ENCODE results near the gene NDC80. TPM values are rescaled to one million over a fixed set of nuclear protein-coding genes. Genes with fewer than 3 reads are reported as not detected.
"Not testable (repeated sequence)": the region's sequence is repeated elsewhere in the genome, so short reads cannot be mapped to it uniquely, and the experiment has no call there.

The NDC80 gene
- total RNA-seq, 1 donor from 2014 or later: 35.1 TPM

DNA sequence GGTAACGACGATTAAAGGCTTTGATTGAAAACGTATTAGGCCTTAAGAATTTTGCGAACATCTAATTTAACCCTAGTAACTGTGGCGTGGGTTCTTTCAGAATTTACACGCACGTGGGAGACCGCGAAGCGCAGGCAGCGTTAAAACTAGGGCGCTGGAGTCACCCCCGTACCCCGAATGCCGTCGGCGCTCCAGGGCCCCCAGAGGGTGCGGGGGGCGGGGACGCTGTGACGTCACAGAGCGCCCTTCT, 83.5 kb downstream of the NDC80 start:
- DNase-seq (ENCODE audit: low read depth): no peak
- TF ChIP-seq, protein P1, sequence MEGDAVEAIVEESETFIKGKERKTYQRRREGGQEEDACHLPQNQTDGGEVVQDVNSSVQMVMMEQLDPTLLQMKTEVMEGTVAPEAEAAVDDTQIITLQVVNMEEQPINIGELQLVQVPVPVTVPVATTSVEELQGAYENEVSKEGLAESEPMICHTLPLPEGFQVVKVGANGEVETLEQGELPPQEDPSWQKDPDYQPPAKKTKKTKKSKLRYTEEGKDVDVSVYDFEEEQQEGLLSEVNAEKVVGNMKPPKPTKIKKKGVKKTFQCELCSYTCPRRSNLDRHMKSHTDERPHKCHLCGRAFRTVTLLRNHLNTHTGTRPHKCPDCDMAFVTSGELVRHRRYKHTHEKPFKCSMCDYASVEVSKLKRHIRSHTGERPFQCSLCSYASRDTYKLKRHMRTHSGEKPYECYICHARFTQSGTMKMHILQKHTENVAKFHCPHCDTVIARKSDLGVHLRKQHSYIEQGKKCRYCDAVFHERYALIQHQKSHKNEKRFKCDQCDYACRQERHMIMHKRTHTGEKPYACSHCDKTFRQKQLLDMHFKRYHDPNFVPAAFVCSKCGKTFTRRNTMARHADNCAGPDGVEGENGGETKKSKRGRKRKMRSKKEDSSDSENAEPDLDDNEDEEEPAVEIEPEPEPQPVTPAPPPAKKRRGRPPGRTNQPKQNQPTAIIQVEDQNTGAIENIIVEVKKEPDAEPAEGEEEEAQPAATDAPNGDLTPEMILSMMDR (conservative IDR thresholded peaks at IDR 0.05; ENCODE audit: low read depth, low read length): no peak
- peak overlapping the region; percentile 95 for H3K4me3 ChIP-seq (ENCODE audit: low read depth, low read length)

DNA sequence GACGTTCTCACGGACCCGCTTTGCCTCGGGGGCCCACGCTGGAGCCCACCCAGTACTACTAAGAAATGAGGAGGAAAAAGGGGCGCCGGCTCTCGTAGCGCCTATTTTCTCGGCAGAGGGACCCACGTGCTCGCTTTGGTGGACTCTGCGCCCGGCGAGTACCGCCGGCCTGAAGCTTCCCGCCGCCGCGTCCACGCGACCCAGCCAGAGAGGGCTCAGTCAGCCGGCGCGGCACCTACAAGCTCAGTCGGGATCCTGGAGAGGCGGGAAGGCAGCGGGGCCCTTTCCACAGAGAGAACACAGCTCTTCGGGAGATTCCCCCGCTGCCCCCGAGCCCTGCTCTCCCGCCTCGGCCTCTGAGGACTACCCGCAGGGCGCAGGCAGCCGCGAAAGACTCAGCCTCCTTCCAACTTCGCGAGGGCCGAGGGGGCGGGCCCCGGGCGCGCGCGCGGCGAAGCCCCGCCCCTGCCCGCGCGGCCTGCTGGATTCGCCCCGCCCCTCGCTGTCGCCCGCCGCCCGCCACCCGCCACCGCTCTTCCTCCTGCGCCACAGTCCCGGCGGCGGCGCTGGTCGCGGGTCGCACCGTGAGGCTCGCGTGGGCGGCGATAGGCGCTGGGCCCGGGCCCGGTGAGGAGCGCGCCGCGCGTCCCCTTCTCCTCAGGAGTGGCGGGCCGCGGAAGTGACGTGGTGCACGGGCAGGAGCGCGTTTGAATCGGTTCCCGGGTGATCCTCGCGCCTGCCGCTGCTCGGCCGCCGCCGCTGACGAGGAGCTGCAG, 84.0 kb downstream of the NDC80 start, which contains the start of gene SMCHD1:
SMCHD1 (plus strand) TSS at position 549 of the 776 bp plus-strand sequence. CDS start 350 bp downstream, outside the sequence.
- H3K4me3 ChIP-seq (ENCODE audit: low read depth, low read length): peak within 1 kb of the TSS; percentile 95
- TF ChIP-seq, protein P1 (conservative IDR thresholded peaks at IDR 0.05; ENCODE audit: low read depth, low read length): no peak
- DNase-seq (ENCODE audit: low read depth): no peak

DNA sequence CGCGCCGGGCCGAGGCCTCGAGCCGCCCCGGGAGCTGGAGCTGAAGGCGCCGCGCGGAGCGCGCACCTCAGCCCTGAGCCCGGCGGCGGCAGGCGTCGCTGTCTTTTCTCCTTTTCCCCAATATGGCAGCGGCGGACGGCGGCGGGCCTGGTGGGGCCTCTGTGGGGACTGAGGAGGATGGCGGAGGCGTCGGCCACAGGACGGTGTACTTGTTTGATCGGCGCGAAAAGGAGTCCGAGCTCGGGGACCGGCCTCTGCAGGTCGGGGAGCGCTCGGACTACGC, 84.5 kb downstream of the NDC80 start:
- H3K4me3 ChIP-seq (ENCODE audit: low read depth, low read length): peak overlapping the region; percentile 95
- DNase-seq (ENCODE audit: low read depth): no peak

DNA sequence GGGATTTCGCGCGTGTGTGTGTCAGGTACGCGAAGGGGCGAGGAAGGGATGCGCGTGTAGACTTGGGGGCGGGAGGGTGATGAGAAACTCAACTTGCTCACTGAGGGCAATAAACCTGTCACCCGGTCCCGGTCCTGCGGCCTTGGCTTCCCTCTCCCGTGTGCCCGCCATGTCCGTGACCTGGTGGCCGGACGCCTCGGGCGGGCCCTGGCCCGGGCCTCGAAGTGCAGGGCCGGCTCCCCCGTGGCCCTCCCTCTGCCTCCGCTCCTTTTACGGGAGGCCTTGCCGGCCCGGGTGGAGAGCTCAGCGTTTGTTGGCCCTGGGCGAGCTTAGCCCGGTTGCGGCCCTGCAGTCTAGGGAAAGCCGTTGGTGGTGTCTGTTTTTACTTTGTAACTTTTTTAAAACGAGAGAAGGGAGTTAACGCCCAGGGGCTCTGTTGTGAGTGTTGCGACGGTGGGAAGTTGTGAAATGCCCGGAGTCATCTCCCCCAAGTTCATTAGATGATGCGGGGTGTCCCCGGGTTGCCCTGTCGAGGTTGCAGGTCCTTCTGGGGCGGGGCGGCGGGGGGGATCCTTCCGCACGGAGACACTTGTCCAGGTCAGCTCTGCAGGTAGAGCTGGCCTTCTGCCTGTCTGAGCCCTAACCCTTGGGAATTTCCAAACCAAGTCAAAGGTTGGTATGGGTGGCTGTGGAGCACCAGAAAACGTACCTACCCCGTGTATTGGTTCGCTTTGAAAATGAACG, 85.1 kb downstream of the NDC80 start:
- no peak for DNase-seq (ENCODE audit: low read depth)
- H3K4me3 ChIP-seq (ENCODE audit: low read depth, low read length): peak overlapping the region; percentile 95
- TF ChIP-seq, protein P1 (conservative IDR thresholded peaks at IDR 0.05; ENCODE audit: low read depth, low read length): no peak

More for the DNA sequence above, 84.5 kb downstream of the NDC80 start:
- TF ChIP-seq, protein P1 (conservative IDR thresholded peaks at IDR 0.05; ENCODE audit: low read depth, low read length): no peak

DNA sequence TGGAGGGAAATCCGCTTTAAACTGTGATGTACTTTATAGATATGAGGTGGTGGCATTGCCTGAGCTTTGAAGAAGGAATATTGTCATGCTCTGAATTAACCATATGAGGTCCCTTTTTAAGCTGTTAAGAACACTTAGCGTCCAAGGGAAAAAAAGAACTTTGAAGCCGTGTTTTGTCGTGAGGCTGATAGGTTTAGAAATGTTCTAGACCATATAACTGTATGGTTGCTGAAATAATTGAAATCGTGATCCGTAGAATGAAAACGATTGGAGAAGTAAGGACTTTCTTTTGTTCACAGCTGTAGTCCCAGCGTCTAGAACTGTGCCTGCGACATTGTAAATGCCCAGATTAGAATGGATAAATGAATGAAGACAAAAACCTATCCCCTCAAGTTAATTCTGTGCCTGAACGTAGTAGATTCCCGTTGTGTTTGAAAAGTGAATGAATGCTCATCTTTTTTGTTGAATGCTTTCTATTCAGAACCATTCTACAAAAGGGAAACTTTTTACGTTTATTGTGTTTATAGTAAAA, 85.7 kb downstream of the NDC80 start:
- DNase-seq (ENCODE audit: low read depth): no peak
- H3K4me3 ChIP-seq (ENCODE audit: low read depth, low read length): peak overlapping the region; percentile 95
- TF ChIP-seq, protein P1 (conservative IDR thresholded peaks at IDR 0.05; ENCODE audit: low read depth, low read length): no peak

DNA sequence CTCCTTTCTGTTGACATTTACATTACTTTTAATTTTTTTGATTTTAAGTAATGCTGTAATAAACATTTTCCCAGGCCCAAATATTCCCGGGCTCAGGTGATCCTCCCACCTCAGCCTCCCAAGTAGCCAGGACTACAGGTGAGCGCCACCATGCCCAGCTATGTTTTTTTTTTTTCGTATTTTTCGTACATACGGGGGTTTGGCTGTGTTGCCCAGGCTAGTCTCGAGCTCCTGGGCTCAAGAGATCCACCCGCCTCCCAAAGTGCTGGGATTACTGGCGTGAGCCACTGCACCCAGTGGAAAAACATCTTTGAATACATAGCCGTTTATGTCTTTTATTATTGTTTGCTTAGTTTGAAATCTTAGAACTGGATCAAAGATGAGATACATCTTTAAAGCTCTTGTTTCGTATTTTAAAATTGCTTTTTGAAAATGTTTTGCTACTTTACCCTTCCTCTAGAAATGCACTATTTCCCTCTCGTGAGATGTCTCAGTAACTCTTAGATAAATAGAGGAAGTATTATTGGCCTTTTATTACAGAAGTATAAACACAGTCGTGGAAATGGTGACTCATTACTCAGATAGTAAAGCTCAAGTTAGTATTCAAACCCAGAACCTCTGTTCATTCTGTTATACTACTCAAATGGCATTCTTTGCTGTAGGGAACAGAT, 86.6 kb downstream of the NDC80 start:
- DNase-seq (ENCODE audit: low read depth): no peak
- peak overlapping the region; percentile 95 for H3K4me3 ChIP-seq (ENCODE audit: low read depth, low read length)
- TF ChIP-seq, protein P1 (conservative IDR thresholded peaks at IDR 0.05; ENCODE audit: low read depth, low read length): no peak

DNA sequence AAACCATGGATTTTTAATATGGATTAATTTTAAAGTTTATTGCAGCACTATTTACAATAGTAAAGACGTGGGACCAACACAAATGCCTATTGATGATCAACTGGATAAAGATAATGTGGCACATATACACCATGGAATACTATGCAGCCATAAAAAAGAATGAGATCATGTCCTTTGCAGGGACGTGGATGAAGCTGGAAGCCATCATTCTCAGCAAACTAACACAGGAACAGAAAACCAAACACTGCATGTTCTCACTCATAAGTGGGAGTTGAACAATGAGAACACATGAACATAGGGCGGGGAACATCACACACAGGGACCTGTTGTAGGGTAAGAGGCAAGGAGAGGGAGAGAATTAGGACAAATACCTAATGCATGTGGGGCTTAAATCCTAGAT, 89.5 kb downstream of the NDC80 start:
- not testable (repeated sequence) for H3K4me3 ChIP-seq (ENCODE audit: low read depth, low read length); DNase-seq (ENCODE audit: low read depth)

DNA sequence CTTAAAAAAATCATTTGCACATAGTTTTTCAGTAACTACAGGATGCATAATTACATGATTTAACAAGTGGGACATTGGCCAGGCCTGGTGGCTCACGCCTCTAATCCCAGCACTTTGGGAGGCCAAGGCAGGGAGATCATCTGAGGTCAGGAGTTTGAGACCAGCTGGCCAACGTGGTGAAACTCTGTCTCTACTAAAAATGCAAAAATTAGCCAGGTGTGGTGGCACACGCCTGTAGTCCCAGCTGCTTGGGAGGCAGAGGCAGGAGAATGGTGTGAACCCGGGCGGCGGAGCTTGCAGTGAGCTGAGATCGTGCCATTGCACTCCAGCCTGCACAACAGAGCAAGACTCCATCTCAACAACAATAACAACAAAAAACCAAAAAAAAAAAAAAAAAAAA, 90.9 kb downstream of the NDC80 start:
- not testable (repeated sequence) for DNase-seq (ENCODE audit: low read depth); H3K4me3 ChIP-seq (ENCODE audit: low read depth, low read length)
